CD4-positive, alpha-beta T cell treated with Interleukin-1 beta for 1 hour (primary cell): ENCODE measurements around the gene PRODH.
"Not testable (repeated sequence)": the region's sequence is repeated elsewhere in the genome, so short reads cannot be mapped to it uniquely, and the experiment has no call there.

Experiments
- DNase-seq, 2 donors: peaks; one replicate each; pipeline ENCODE4 v3.0.0-alpha.2; 2020 to 2022

The PRODH gene

GRCh38 chr22:18967391-18968010 is 31.4 kb upstream of the PRODH start:
- DNase-seq, result not testable (repeated sequence)

GRCh38 chr22:18966748-18967147 is 30.7 kb upstream of the PRODH start:
- DNase-seq, result no peak

GRCh38 chr22:18965526-18966421 is 29.7 kb upstream of the PRODH start:
- DNase-seq, result no peak

GRCh38 chr22:18964501-18965265 is 28.6 kb upstream of the PRODH start:
- DNase-seq, result not testable (repeated sequence)

GRCh38 chr22:18964051-18964450 is 28.0 kb upstream of the PRODH start:
- DNase-seq, result not testable (repeated sequence)

GRCh38 chr22:18962308-18962635 is 26.2 kb upstream of the PRODH start:
- DNase-seq, result no peak

- DNase-seq, result not testable (repeated sequence)
Measured at GRCh38 chr22:18961632-18962307, 25.7 kb upstream of the PRODH start.

GRCh38 chr22:18961201-18961600 is 25.1 kb upstream of the PRODH start:
- DNase-seq, result not testable (repeated sequence)

- not testable (repeated sequence) for DNase-seq
Measured at GRCh38 chr22:18960166-18960820, 24.2 kb upstream of the PRODH start.

- not testable (repeated sequence) for DNase-seq
Measured at GRCh38 chr22:18959741-18960140, 23.6 kb upstream of the PRODH start.

GRCh38 chr22:18959266-18959665 is 23.2 kb upstream of the PRODH start:
- DNase-seq, result not testable (repeated sequence)

- DNase-seq, result not testable (repeated sequence)
Measured at GRCh38 chr22:18958738-18959137, 22.6 kb upstream of the PRODH start.

- DNase-seq, result not testable (repeated sequence)
Measured at GRCh38 chr22:18958321-18958705, 22.2 kb upstream of the PRODH start.

GRCh38 chr22:18957621-18958320 is 21.7 kb upstream of the PRODH start:
- DNase-seq, result not testable (repeated sequence)

- not testable (repeated sequence) for DNase-seq
Measured at GRCh38 chr22:18956956-18957355, 20.9 kb upstream of the PRODH start.

- DNase-seq, result not testable (repeated sequence)
Measured at GRCh38 chr22:18956121-18956895, 20.2 kb upstream of the PRODH start.

- DNase-seq, result no peak
Measured at GRCh38 chr22:18955696-18956095, 19.6 kb upstream of the PRODH start.

GRCh38 chr22:18954990-18955571 is 19.0 kb upstream of the PRODH start:
- no peak for DNase-seq

GRCh38 chr22:18954303-18954989 is 18.4 kb upstream of the PRODH start:
- peak; percentile 49 for DNase-seq

- DNase-seq, result not testable (repeated sequence)
Measured at GRCh38 chr22:18953128-18953527, 17.0 kb upstream of the PRODH start.
